Fibroblast of skin of left quadriceps (primary cell): ENCODE data around the gene RAD51.
"Not testable (repeated sequence)": the region's sequence is repeated elsewhere in the genome, so short reads cannot be mapped to it uniquely, and the experiment has no call there.

Experiments
- DNase-seq, 2 experiments: peaks; one replicate each; pipeline ENCODE4 v3.0.0-alpha.2; 2013; ENCODE audit warnings: low read depth in 2 of 2

RAD51 gene

DNA sequence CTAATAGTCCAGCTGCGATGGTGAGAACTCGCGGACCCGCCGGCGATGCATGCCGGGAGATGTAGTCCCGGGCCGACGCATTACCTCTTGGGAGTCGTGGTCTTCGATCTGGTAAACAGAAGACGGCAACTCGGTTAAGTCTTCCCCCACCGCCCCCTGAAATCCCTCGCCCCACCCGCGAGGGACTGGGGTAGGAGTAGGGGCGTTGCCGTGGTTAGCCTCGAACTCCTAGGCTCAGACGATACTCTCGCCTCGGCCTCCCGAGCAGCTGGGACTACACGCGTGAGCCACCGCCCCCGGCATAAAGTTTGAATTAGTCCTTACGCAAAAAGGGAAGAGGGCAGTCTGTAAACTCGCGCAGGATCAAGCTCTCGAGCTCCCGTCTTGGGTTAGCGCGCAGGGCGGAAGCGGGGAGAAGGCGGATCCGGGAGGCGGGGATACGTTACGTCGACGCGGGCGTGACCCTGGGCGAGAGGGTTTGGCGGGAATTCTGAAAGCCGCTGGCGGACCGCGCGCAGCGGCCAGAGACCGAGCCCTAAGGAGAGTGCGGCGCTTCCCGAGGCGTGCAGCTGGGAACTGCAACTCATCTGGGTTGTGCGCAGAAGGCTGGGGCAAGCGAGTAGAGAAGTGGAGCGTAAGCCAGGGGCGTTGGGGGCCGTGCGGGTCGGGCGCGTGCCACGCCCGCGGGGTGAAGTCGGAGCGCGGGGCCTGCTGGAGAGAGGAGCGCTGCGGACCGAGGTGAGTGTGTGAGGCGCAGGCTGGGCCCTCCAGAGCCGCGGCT lies at the start of gene RAD51:
Gene RAD51, plus strand, starts transcription at position 487 of the 781 bp plus-strand sequence. CDS start 3,585 bp downstream, outside the sequence.
- DNase-seq = peak; percentile 87

- DNase-seq = no peak
Observed at GRCh38 chr15:40647523-40647922, 47.5 kb upstream of the RAD51 start.

DNA sequence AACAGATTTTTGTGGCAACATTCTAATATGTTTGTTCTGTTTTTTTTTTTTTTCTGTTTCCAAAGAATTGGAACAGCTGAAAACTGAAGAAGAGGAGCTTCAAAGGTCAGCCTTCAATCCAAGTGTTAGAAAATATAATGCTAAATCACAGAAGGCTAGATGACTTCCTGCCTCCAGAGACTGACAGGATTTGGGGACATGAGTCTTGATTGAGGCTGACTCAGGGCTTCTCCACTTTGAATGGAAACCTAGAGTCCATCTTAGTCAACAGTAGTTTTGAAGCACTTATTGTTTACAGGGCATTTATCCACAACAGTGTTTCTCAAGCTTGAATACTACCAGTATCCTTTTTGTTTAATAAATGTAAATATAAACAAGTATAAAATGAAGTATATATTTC lies 44.5 kb upstream of the RAD51 start:
- no peak for DNase-seq

GRCh38 chr15:40660686-40661085 lies 34.3 kb upstream of the RAD51 start:
- DNase-seq = no peak

- no peak for DNase-seq
Observed at GRCh38 chr15:40664909-40665308, 30.1 kb upstream of the RAD51 start.

DNA sequence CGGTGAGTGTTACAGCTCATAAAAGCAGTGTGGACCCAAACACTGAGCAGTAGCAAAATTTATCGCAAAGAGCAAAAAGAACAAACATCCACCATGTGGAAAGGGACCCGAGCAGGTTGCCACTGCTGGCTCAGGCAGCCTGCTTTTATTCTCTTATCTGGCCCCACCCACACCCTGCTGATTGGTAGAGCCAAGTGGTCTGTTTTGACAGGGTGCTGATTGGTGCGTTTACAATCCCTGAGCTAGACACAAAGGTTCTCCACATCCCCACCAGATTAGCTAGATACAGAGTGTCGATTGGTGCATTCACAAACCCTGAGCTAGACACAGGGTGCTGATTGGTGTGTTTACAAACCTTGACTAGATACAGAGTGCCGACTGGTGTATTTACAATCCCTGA lies 18.7 kb upstream of the RAD51 start:
- not testable (repeated sequence) for DNase-seq

- DNase-seq = not testable (repeated sequence)
Observed at GRCh38 chr15:40676906-40677305, 18.1 kb upstream of the RAD51 start.

DNA sequence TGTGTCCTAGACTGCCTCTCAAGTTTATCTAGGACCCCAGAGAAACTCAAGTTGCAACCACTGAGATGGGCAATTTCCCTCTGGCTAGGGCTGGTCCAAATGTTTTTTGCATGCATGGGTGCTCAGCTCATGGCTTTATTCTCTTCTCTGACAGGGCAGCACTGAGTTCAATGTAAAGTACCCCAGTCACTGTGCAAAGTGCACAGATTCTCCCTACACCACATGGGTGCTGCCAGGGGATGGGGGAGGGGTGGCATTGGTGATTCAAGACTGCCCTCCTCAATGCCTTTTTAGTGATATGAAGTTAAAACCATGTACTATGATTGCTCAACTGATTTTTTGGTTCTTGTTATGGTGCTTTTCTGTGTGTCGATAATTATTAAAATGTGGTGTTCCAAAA lies 14.8 kb upstream of the RAD51 start:
- no peak for DNase-seq

GRCh38 chr15:40680959-40681358 lies 14.0 kb upstream of the RAD51 start:
- DNase-seq = not testable (repeated sequence)

GRCh38 chr15:40684381-40684780 lies 10.6 kb upstream of the RAD51 start:
- no peak for DNase-seq

- DNase-seq = no peak
Observed at GRCh38 chr15:40685376-40685775, 9.6 kb upstream of the RAD51 start.

GRCh38 chr15:40688932-40689799 lies 5.8 kb upstream of the RAD51 start:
- no peak for DNase-seq

GRCh38 chr15:40691737-40692136 lies 3.2 kb upstream of the RAD51 start:
- DNase-seq = no peak

DNA sequence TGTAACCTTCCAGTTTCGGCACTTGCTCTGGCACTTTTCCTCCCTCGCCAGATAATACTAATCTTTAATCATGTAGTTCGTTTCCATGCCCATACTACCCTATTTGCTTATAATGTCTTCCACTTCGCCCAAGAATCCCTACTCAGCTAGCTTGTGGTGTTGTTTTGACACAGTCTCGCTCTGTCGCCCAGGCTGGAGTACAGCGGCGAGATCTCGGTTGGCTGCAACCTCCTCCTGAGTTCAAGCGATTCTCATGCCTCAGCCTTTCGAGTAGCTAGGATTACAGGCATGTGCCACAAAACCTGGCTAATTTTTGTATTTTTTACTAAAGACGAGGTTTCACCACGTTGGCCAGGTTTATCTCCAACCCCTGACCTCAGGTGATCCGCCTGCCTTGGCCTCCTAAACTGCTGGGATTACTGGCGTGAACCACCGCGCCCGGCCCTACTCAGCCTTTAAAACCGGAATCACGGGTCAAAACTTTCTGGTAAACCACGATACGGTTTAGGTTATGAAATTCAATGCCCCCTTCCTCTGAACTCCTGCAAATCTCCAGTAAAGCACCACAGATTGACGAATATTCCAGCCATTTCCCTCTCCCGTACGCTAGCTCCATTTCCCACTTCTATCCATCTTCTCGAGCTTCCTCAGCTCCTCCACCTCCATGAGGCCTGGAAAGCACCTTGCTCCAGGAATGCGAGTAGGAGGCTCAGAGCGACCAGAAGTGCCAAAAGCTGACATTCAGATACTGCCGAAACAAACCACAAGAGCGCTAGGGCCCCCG lies 878 bp upstream of the RAD51 start:
- DNase-seq = no peak

GRCh38 chr15:40695469-40695890 lies 506 bp downstream of the RAD51 start:
- DNase-seq = no peak

GRCh38 chr15:40696228-40696627 lies 1.3 kb downstream of the RAD51 start:
- DNase-seq = no peak

DNA sequence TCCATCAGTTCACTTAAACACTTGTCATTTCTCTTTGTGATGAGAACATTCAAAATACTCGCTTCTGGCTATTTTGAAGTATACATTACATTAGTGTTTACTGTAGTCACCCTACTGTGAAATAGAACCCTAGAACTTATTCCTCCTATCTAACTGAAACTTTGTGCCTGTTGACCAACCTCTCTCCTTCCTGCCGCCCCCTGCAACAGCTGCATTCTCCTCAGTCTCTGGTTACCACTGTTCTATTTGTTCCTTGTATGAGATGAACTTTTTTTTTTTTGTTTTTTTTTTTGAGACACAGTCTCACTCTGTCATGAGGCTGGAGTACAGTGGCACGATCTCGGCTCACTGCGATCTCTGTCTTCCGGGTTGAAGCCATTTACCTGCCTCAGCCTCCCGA lies 2.9 kb downstream of the RAD51 start:
- DNase-seq = no peak

DNA sequence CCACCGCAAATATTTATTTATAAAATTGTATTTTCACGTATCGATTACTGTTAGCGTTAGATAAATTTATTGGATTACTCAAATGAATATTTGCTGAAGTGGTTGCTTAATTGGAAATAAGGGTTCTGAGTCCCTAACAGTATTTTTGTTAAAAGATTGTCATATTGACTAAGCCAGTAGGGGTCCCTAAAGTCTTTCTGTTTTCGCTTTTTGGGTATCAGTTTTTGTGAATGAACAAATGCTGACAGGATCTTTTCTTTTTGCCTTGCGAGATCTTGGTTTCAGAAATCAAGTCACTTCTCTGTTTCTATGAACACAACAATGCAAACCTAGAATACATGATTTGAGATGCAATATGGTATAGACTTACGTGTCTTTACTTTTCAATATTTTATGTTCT lies 7.1 kb downstream of the RAD51 start:
- DNase-seq = no peak

- DNase-seq = no peak
Observed at GRCh38 chr15:40706121-40706520, 11.1 kb downstream of the RAD51 start.

- no peak for DNase-seq
Observed at GRCh38 chr15:40714144-40714543, 19.2 kb downstream of the RAD51 start.

GRCh38 chr15:40716165-40716564 lies 21.2 kb downstream of the RAD51 start:
- DNase-seq = no peak

DNA sequence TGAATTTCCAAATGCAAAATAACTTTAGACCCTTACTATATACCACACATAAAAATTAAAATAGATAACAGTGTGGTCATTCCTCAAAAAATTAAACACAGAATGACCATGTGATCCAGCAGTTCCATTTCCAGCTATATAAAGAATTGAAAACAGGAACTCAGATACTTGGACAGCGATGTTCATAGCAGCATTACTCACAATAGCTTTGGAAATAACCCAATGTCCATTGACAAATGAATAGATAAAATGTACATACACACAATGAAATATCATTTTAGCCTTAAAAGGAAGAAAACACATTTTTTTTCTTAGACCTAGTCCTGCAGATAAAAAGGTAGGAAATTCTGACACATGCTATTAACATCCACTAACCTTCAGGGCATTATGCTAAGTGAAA lies 26.7 kb downstream of the RAD51 start:
- DNase-seq = no peak
